HUES48 (cell line): ENCODE results near the gene ULBP1.
"Not testable (repeated sequence)": the region's sequence is repeated elsewhere in the genome, so short reads cannot be mapped to it uniquely, and the experiment has no call there.

Experiments used
- H3K27ac ChIP-seq: one replicate; pipeline ENCODE4 v1.7.0; 2013; ENCODE audit warnings: low read depth, low read length, inconsistent platforms
- H3K27me3 ChIP-seq: 2 replicates; pipeline ENCODE4 v1.6.1; 2013; ENCODE audit warnings: mild to moderate bottlenecking, low read length; ENCODE audit not compliant: control insufficient read depth, insufficient read depth
- H3K36me3 ChIP-seq: 2 replicates; pipeline ENCODE4 v1.6.1; 2013; ENCODE audit warnings: low read length; ENCODE audit not compliant: control insufficient read depth, insufficient read depth
- H3K4me1 ChIP-seq: 2 replicates; pipeline ENCODE4 v1.6.1; 2013; ENCODE audit warnings: mild to moderate bottlenecking, low read length; ENCODE audit not compliant: control insufficient read depth, insufficient read depth
- H3K4me3 ChIP-seq: 2 replicates; pipeline ENCODE4 v1.5.1; 2013; ENCODE audit warnings: mild to moderate bottlenecking, low read depth, low read length
- H3K9ac ChIP-seq: 2 replicates; pipeline ENCODE4 v1.6.1; 2013; ENCODE audit warnings: mild to moderate bottlenecking, low read depth, low read length, moderate library complexity
- H3K9me3 ChIP-seq: 2 replicates; pipeline ENCODE4 v1.6.1; 2013; ENCODE audit warnings: low read length; ENCODE audit not compliant: control insufficient read depth, insufficient read depth

The ULBP1 gene

GRCh38 chr6:149934249-149935156 is 29.2 kb upstream of the ULBP1 start:
- Histone ChIP-seq H3K9ac (no peak overlapping the region), H3K27me3 (peaks cover 85% of the 10 kb centered on the region), H3K4me1 (peaks cover 7% of the 10 kb centered on the region; the same call in 1 of the 2 replicates), H3K27ac (no peak overlapping the region), H3K9me3 (no peaks in the 10 kb centered on the region), H3K4me3 (no peak overlapping the region), H3K36me3 (no peaks in the 10 kb centered on the region)

GRCh38 chr6:149935246-149935645 is 28.5 kb upstream of the ULBP1 start:
- Histone ChIP-seq H3K4me1 (peaks cover 7% of the 10 kb centered on the region; the same call in 1 of the 2 replicates), H3K27ac (no peak overlapping the region), H3K4me3 (no peak overlapping the region), H3K36me3 (no peaks in the 10 kb centered on the region), H3K9ac (no peak overlapping the region), H3K27me3 (peaks cover 86% of the 10 kb centered on the region), H3K9me3 (no peaks in the 10 kb centered on the region)

- H3K27me3 ChIP-seq = peaks cover 86% of the 10 kb centered on the region
- H3K4me1 ChIP-seq = peaks cover 7% of the 10 kb centered on the region; the same call in 1 of the 2 replicates
- H3K9me3 ChIP-seq = no peaks in the 10 kb centered on the region
- no peak overlapping the region for H3K9ac ChIP-seq
- no peaks in the 10 kb centered on the region for H3K36me3 ChIP-seq
- no peak overlapping the region for H3K4me3 ChIP-seq
- H3K27ac ChIP-seq = no peak overlapping the region
Measured at GRCh38 chr6:149935668-149936067, 28.1 kb upstream of the ULBP1 start.

GRCh38 chr6:149936743-149937142 is 27.0 kb upstream of the ULBP1 start:
- Histone ChIP-seq H3K9me3 (no peaks in the 10 kb centered on the region), H3K4me1 (peaks cover 7% of the 10 kb centered on the region; the same call in 1 of the 2 replicates), H3K36me3 (no peaks in the 10 kb centered on the region), H3K4me3 (no peak overlapping the region), H3K27ac (no peak overlapping the region), H3K27me3 (peaks cover 86% of the 10 kb centered on the region), H3K9ac (no peak overlapping the region)

GRCh38 chr6:149938013-149938570 is 25.7 kb upstream of the ULBP1 start:
- not testable (repeated sequence) for H3K9me3 ChIP-seq, H3K36me3 ChIP-seq, H3K4me1 ChIP-seq, H3K27ac ChIP-seq, H3K9ac ChIP-seq
- H3K4me3 ChIP-seq = peak overlapping the region; percentile 46
- peaks cover 95% of the 10 kb centered on the region for H3K27me3 ChIP-seq

- Histone ChIP-seq H3K9me3 (no peaks in the 10 kb centered on the region), H3K27me3 (peaks cover 95% of the 10 kb centered on the region), H3K27ac (no peak overlapping the region), H3K36me3 (no peaks in the 10 kb centered on the region), H3K4me3 (peak overlapping the region; percentile 46), H3K9ac (no peak overlapping the region), H3K4me1 (peaks cover 7% of the 10 kb centered on the region; the same call in 1 of the 2 replicates)
Measured at GRCh38 chr6:149938571-149939355, 25.0 kb upstream of the ULBP1 start.

- Histone ChIP-seq H3K27ac (no peak overlapping the region), H3K9me3 (no peaks in the 10 kb centered on the region), H3K27me3 (peaks cover 99% of the 10 kb centered on the region), H3K4me3 (no peak overlapping the region), H3K4me1 (peaks cover 7% of the 10 kb centered on the region; the same call in 1 of the 2 replicates), H3K9ac (no peak overlapping the region), H3K36me3 (no peaks in the 10 kb centered on the region)
Measured at GRCh38 chr6:149939356-149939648, 24.4 kb upstream of the ULBP1 start.

GRCh38 chr6:149939909-149940671 is 23.7 kb upstream of the ULBP1 start:
- H3K27me3 ChIP-seq = peaks cover 91% of the 10 kb centered on the region
- H3K9me3 ChIP-seq = no peaks in the 10 kb centered on the region
- H3K4me3 ChIP-seq = no peak overlapping the region
- no peaks in the 10 kb centered on the region for H3K36me3 ChIP-seq
- H3K27ac ChIP-seq = no peak overlapping the region
- peaks cover 7% of the 10 kb centered on the region; the same call in 1 of the 2 replicates for H3K4me1 ChIP-seq
- no peak overlapping the region for H3K9ac ChIP-seq

GRCh38 chr6:149940672-149940982 is 23.1 kb upstream of the ULBP1 start:
- H3K36me3 ChIP-seq = no peaks in the 10 kb centered on the region
- no peak overlapping the region for H3K9ac ChIP-seq
- H3K4me3 ChIP-seq = no peak overlapping the region
- H3K27me3 ChIP-seq = peaks cover 87% of the 10 kb centered on the region
- peaks cover 7% of the 10 kb centered on the region; the same call in 1 of the 2 replicates for H3K4me1 ChIP-seq
- H3K9me3 ChIP-seq = no peaks in the 10 kb centered on the region
- H3K27ac ChIP-seq = no peak overlapping the region

GRCh38 chr6:149941583-149942460 is 21.9 kb upstream of the ULBP1 start, which contains the start of gene ULBP2:
Gene ULBP2, plus strand, starts transcription at chr6:149942014. Its CDS starts 59 bp downstream, at chr6:149942073.
- no peak within 1 kb of the TSS for H3K27ac ChIP-seq
- peaks cover 7% of the 10 kb centered on the region; the same call in 1 of the 2 replicates for H3K4me1 ChIP-seq
- H3K9me3 ChIP-seq = no peaks in the 10 kb centered on the region
- peak within 1 kb of the TSS; percentile 63 for H3K4me3 ChIP-seq
- no peak within 1 kb of the TSS for H3K9ac ChIP-seq
- H3K27me3 ChIP-seq = peaks cover 83% of the 10 kb centered on the region
- no peaks in the 10 kb centered on the region for H3K36me3 ChIP-seq
